ENCODE measurements around the gene CNN2.

CNN2 gene

DNA sequence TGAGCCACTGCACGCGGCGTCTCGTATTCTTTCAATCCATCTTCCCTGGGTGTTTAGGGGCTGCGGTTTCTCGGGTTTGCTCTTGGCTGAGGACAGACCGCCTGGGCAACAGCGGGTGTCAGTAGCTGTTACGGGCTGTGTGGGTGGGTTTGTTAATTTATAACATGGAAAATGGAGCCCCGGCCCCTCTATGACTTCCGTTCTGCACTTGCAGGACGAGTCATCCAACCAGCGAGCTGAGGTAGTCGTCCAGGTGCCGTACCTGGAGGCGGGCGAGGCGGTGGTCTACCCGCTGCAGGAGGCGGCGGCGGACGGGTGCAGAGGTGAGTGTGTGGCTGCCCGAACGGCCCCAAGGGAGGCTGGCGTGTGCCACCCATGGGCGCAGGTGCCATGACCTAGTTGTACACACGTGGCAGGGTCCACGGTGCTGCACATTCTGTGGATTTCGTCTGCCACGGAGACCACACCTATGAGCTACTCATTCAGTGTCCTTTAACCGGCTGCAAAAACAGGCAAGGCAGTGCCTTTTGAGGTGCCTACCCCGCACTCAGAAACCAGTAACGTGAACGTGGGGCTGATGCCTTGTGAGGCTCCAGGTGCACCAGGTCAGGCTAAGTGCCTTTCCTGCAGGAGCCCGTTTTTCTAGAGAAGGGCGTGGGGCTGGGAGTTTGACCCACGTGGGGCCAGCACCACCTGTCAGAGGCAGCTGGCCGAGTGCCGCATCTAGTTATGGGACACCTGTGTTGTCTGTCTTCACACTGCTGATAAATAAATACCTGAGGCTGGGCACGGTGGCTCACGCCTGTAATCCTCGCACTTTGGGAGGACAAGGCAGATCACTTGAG, 57.8 kb downstream of the CNN2 start:
- TF ChIP-seq, protein P1, sequence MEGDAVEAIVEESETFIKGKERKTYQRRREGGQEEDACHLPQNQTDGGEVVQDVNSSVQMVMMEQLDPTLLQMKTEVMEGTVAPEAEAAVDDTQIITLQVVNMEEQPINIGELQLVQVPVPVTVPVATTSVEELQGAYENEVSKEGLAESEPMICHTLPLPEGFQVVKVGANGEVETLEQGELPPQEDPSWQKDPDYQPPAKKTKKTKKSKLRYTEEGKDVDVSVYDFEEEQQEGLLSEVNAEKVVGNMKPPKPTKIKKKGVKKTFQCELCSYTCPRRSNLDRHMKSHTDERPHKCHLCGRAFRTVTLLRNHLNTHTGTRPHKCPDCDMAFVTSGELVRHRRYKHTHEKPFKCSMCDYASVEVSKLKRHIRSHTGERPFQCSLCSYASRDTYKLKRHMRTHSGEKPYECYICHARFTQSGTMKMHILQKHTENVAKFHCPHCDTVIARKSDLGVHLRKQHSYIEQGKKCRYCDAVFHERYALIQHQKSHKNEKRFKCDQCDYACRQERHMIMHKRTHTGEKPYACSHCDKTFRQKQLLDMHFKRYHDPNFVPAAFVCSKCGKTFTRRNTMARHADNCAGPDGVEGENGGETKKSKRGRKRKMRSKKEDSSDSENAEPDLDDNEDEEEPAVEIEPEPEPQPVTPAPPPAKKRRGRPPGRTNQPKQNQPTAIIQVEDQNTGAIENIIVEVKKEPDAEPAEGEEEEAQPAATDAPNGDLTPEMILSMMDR (conservative IDR thresholded peaks at IDR 0.05; ENCODE audit: low read length), result no peak
- DNase-seq (ENCODE audit: low read depth), result no peak

DNA sequence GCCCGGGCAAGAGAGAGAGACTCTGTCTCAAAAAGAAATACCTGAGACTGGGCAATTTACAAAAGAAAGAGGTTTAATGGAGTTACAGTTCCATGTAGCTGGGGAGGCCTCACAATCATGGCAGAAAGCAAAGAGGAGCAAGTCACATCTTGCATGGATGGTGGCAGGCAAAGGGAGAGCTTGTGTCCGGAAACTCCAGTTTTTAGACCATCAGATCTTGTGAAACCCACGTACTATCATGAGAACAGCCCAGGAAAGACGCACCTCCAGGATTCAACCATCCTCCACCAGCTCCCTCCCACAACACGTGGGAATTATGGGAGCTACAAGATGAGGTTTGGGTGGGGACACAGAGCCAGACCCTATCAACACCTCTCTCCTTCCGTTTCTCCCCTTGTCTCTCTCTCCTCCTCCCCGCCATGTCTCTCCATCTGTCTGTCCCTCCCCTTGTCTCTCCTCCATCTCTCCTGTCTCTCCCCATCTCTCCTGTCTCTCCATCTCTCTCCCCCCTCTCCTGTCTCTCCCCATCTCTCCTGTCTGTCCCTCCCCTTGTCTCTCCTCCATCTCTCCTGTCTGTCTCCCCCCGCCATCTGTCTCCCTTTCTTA, 58.7 kb downstream of the CNN2 start:
- DNase-seq (ENCODE audit: low read depth), result no peak
- TF ChIP-seq, protein P1 (conservative IDR thresholded peaks at IDR 0.05; ENCODE audit: low read length), result no peak
- H3K4me3 ChIP-seq (ENCODE audit: low read length), result no peak overlapping the region

More for the DNA sequence above, 57.8 kb downstream of the CNN2 start:
- H3K4me3 ChIP-seq (ENCODE audit: low read length), result no peak overlapping the region

DNA sequence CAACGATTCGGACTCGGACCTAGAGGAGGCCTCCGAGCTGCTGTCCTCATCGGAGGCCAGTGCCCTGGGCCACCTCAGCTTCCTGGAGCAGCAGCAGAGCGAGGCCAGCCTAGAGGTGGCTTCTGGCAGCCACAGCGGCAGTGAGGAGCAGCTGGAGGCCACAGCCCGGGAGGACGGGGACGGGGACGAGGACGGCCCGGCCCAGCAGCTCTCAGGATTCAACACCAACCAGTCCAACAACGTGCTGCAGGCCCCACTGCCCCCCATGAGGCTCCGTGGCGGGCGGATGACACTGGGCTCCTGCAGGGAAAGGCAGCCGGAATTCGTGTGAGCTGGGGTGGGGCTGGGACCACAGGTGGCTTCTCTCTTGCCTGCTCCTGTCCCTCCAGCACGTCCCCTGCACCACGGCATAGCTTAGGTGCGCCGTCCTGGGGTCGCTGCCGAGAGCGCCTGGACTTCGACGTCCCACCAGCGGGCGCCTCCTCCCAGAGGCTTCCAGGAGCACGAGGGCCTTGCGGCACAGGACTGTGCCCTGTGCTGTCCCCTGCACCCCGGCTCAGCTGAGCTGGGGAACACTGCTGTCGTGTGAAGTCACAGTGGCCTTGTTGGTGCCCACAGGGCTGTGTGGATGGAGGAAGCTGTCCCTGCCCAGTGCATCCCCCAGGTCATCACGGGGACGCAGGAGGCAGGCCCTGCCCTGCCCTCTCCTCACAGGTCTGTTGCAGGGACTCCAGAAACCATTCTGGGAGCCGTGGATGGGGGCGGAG, 59.5 kb downstream of the CNN2 start:
- H3K4me3 ChIP-seq (ENCODE audit: low read length), result no peak overlapping the region
- DNase-seq (ENCODE audit: low read depth), result no peak
- TF ChIP-seq, protein P1 (conservative IDR thresholded peaks at IDR 0.05; ENCODE audit: low read length), result no peak

DNA sequence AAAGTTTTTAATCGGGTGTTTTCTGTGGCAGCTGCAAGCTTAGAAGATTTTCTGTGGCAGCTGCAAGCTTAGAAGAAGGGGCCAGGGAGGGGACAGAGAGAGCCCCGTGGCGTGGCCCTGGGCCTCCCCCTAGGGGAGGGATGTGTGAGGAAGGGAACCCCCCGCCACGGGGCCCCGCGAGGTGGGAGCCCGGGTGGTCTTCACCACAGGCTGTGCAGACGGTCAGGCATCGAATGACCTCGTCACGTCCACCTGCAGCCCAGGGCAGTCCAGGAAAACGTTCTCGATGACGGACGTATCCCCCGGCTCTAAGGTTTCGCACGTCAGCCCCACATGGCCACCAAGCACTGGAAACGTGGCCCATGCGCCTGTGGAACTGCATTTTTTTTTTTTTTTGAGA, 60.2 kb downstream of the CNN2 start:
- no peak overlapping the region for H3K4me3 ChIP-seq (ENCODE audit: low read length)
- TF ChIP-seq, protein P1 (conservative IDR thresholded peaks at IDR 0.05; ENCODE audit: low read length), result no peak
- no peak for DNase-seq (ENCODE audit: low read depth)

DNA sequence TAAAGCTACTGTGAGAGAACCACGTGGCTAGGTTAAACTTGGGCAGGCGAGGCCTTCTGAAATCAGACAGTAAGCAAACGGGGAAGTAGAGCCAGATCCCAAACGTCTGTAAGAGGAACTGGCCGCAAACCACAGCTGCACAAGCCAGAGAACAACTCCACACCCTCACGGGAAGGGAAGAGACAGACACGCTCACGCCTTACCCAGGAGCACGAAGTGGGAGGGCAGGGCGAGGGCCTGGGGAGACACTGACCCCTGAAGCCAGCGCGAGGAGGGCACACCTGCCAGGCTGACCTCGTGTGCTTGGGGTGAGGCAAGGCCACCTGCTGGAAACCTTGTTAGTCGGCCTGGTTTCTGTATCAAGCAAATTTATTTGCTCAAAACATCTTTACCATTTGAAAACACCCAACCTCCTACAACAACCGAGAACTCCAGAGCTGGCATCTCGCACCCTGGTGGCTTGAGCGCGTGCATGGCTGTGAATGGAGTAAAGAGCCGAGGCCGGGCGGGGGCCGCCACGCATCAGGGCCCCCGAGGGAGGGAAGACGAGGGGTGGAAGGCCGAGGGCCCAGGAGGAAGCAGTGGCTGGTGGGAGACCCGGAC, 61.5 kb downstream of the CNN2 start:
- TF ChIP-seq, protein P1 (conservative IDR thresholded peaks at IDR 0.05; ENCODE audit: low read length), result no peak
- DNase-seq (ENCODE audit: low read depth), result no peak
- no peak overlapping the region for H3K4me3 ChIP-seq (ENCODE audit: low read length)

DNA sequence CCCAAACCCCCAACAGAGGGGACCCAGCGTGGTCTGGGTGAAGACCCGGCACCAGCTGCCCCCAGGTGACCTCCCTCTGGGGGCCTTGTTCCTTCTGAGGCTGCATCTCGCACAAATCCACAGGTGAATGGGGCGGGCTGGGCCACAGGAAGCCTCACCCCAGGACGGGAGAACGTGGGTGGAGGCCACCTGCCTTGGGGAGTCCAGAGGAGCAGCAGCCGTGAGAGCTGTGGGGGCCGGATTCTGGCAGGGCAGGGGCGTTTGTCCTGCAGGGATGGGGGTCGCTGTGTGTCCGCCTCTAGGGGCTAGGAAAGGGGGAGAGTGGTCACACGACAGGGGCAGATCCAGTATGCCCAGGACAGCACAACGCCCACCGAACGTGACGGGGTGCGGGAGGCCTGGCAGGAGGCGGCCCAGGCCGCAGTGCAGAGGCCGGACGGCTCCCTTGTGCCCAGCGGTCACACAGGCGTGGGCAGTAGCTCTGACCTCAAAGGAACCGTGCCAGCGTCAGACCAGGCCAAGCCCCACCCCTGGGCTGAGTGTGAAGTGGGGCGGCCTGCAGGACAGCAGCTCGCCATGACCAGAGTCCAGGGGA, 62.1 kb downstream of the CNN2 start:
- no peak overlapping the region for H3K4me3 ChIP-seq (ENCODE audit: low read length)
- TF ChIP-seq, protein P1 (conservative IDR thresholded peaks at IDR 0.05; ENCODE audit: low read length), result no peak
- no peak for DNase-seq (ENCODE audit: low read depth)
